ENCODE measurements around the gene ABI3.
"Not testable (repeated sequence)": the region's sequence is repeated elsewhere in the genome, so short reads cannot be mapped to it uniquely, and the experiment has no call there.

GRCh38 chr17:49175978-49176377 lies 34.5 kb upstream of the ABI3 start:
- TF ChIP-seq POLR2AphosphoS5, POLR2A (IDR thresholded peaks at IDR 0.05): not testable (repeated sequence)
